Measurements from ENCODE around the gene CCDC178. TPM values are rescaled to one million over a fixed set of nuclear protein-coding genes. Genes with fewer than 3 reads are reported as not detected.

The CCDC178 gene
- total RNA-seq, 2 donors from 2014 or later: 0.33 to 9.9 TPM

- no peaks in the 10 kb centered on the region for H3K36me3 ChIP-seq (replicated peaks in 1 of 2; ENCODE audit: insufficient read depth in 1 of 2, low read depth in 2 of 2)
- H3K27ac ChIP-seq: no peak overlapping the region
- no peak for TF ChIP-seq CTCF (IDR thresholded peaks at IDR 0.05)
- no peak for TF ChIP-seq POLR2A (IDR thresholded peaks at IDR 0.05)
- H3K27me3 ChIP-seq: no peaks in the 10 kb centered on the region
- ATAC-seq (no peak), DNase-seq (no peak)
- 36 to 46% methylated on average over 2 of the region's 2 CpGs for WGBS, 2 donors
- no peaks in the 10 kb centered on the region for H3K9me3 ChIP-seq
- H3K4me1 ChIP-seq: no peaks in the 10 kb centered on the region
- intact Hi-C loops (cut with DNase I): no loop called here
- no peak overlapping the region for H3K4me3 ChIP-seq
Measured at GRCh38 chr18:32922951-32923430, 517.5 kb downstream of the CCDC178 start.

GRCh38 chr18:32920796-32921787 is 519.4 kb downstream of the CCDC178 start:
- no peak for DNase-seq
- H3K4me1 ChIP-seq: no peaks in the 10 kb centered on the region
- no peaks in the 10 kb centered on the region for H3K9me3 ChIP-seq
- TF ChIP-seq POLR2A (IDR thresholded peaks at IDR 0.05): no peak
- no peak for TF ChIP-seq CTCF (IDR thresholded peaks at IDR 0.05)
- WGBS, 2 donors: 50 to 62% methylated on average over 8 of the region's 8 CpGs
- no peak overlapping the region for H3K4me3 ChIP-seq
- intact Hi-C loops (cut with DNase I): no loop called here
- ATAC-seq: no peak
- no peak overlapping the region for H3K27ac ChIP-seq
- no peaks in the 10 kb centered on the region for H3K27me3 ChIP-seq
- no peaks in the 10 kb centered on the region for H3K36me3 ChIP-seq (replicated peaks in 1 of 2; ENCODE audit: insufficient read depth in 1 of 2, low read depth in 2 of 2)

- H3K27ac ChIP-seq: no peak overlapping the region
- no peaks in the 10 kb centered on the region for H3K27me3 ChIP-seq
- no peaks in the 10 kb centered on the region for H3K9me3 ChIP-seq
- TF ChIP-seq CTCF (IDR thresholded peaks at IDR 0.05) (peak in 3 of 7 experiments; percentile 5 to 35 (median 24)), POLR2A (IDR thresholded peaks at IDR 0.05) (no peak)
- intact Hi-C loops (cut with DNase I): no loop called here
- no peaks in the 10 kb centered on the region for H3K4me1 ChIP-seq
- DNase-seq: peak in 2 of 4 donors; percentile 7 to 12
- H3K36me3 ChIP-seq (replicated peaks in 1 of 2; ENCODE audit: insufficient read depth in 1 of 2, low read depth in 2 of 2): no peaks in the 10 kb centered on the region
- H3K4me3 ChIP-seq: no peak overlapping the region
- no peak for ATAC-seq
- 27 to 39% methylated on average over 2 of the region's 2 CpGs for WGBS, 2 donors
Measured at GRCh38 chr18:32919799-32920198, 520.7 kb downstream of the CCDC178 start.

- ATAC-seq: no peak
- Histone ChIP-seq H3K4me3 (no peak overlapping the region), H3K9me3 (no peaks in the 10 kb centered on the region), H3K27ac (no peak overlapping the region), H3K27me3 (no peaks in the 10 kb centered on the region), H3K36me3 (replicated peaks in 1 of 2; ENCODE audit: insufficient read depth in 1 of 2, low read depth in 2 of 2) (no peaks in the 10 kb centered on the region), H3K4me1 (no peaks in the 10 kb centered on the region)
- DNase-seq: no peak
- TF ChIP-seq POLR2A (IDR thresholded peaks at IDR 0.05): no peak
- intact Hi-C loops (cut with DNase I): no loop called here
- WGBS, 2 donors: 53 to 55% methylated on average over 5 of the region's 5 CpGs
Measured at GRCh38 chr18:32918692-32919250, 521.8 kb downstream of the CCDC178 start.

- 53 to 65% methylated on average over 1 of the region's 1 CpG for WGBS, 2 donors
- intact Hi-C loops (cut with DNase I): no loop called here
- H3K27ac ChIP-seq: no peak overlapping the region
- H3K9me3 ChIP-seq: no peaks in the 10 kb centered on the region
- no peak for DNase-seq
- H3K36me3 ChIP-seq (replicated peaks in 1 of 2; ENCODE audit: insufficient read depth in 1 of 2, low read depth in 2 of 2): no peaks in the 10 kb centered on the region
- TF ChIP-seq POLR2A (IDR thresholded peaks at IDR 0.05): no peak
- TF ChIP-seq CTCF (IDR thresholded peaks at IDR 0.05): no peak
- H3K4me3 ChIP-seq: no peak overlapping the region
- no peak for ATAC-seq
- no peaks in the 10 kb centered on the region for H3K27me3 ChIP-seq
- no peaks in the 10 kb centered on the region for H3K4me1 ChIP-seq
Measured at GRCh38 chr18:32915516-32915915, 525.0 kb downstream of the CCDC178 start.
